AG09309 (cell line): ENCODE measurements around the gene FCHSD2.
"Not testable (repeated sequence)": the region's sequence is repeated elsewhere in the genome, so short reads cannot be mapped to it uniquely, and the experiment has no call there.

Experiments
- DNase-seq: peaks from one replicate; pipeline ENCODE4 v3.0.0-alpha.2; 2010; ENCODE audit warnings: low read depth
- H3K4me3 ChIP-seq: 2 replicates; pipeline ENCODE4 v1.5.1; 2011; ENCODE audit warnings: mild to moderate bottlenecking, low read depth, low read length, moderate library complexity; ENCODE audit not compliant: control insufficient read depth
- CTCF ChIP-seq: IDR thresholded peaks from 2 replicates; pipeline ENCODE4 v1.5.1; 2011; ENCODE audit warnings: mild to moderate bottlenecking, low read depth, low read length, inconsistent platforms; ENCODE audit not compliant: insufficient read depth, control insufficient read depth; ENCODE audit errors: missing control alignments

Gene FCHSD2

GRCh38 chr11:73137262-73137943 lies 4.7 kb downstream of the FCHSD2 start:
- H3K4me3 ChIP-seq = no peak overlapping the region
- DNase-seq = no peak
- TF ChIP-seq CTCF = no peak

- not testable (repeated sequence) for DNase-seq
Measured at GRCh38 chr11:73136722-73137121, 5.4 kb downstream of the FCHSD2 start.

GRCh38 chr11:73135346-73136284 lies 6.5 kb downstream of the FCHSD2 start:
- DNase-seq = no peak
- TF ChIP-seq CTCF = no peak
- H3K4me3 ChIP-seq = no peak overlapping the region

More at GRCh38 chr11:73136722-73137121, 5.4 kb downstream of the FCHSD2 start:
- H3K4me3 ChIP-seq = not testable (repeated sequence)

GRCh38 chr11:73132349-73132748 lies 9.8 kb downstream of the FCHSD2 start:
- H3K4me3 ChIP-seq, DNase-seq: not testable (repeated sequence)

GRCh38 chr11:73130181-73130580 lies 11.9 kb downstream of the FCHSD2 start:
- no peak for TF ChIP-seq CTCF
- no peak overlapping the region for H3K4me3 ChIP-seq
- DNase-seq = no peak

- no peak for DNase-seq
- TF ChIP-seq CTCF = no peak
- H3K4me3 ChIP-seq = no peak overlapping the region
Measured at GRCh38 chr11:73129198-73129597, 12.9 kb downstream of the FCHSD2 start.

- no peak overlapping the region for H3K4me3 ChIP-seq
- no peak for TF ChIP-seq CTCF
- DNase-seq = no peak
Measured at GRCh38 chr11:73126804-73127480, 15.2 kb downstream of the FCHSD2 start.
